ENCODE data around the gene DERA. TPM values are rescaled to one million over a fixed set of nuclear protein-coding genes. Genes with fewer than 3 reads are reported as not detected.

The DERA gene
- total and polyA plus RNA-seq, 2 experiments from 2014 or later, result 57.2 to 64.7 TPM

- Histone ChIP-seq H3K27ac (no peak overlapping the region), H4K20me1 (ENCODE audit: insufficient read depth, poor library complexity, severe bottlenecking) (no peaks in the 10 kb centered on the region), H3K79me2 (no peaks in the 10 kb centered on the region), H3K4me3 (no peak overlapping the region), H3K4me1 (ENCODE audit: insufficient read depth) (no peaks in the 10 kb centered on the region), H3K9me2 (replicated peaks; ENCODE audit: insufficient read depth) (no peaks in the 10 kb centered on the region), H3K9me3 (ENCODE audit: low read depth) (no peaks in the 10 kb centered on the region), H2AFZ (no peak overlapping the region), H3K4me2 (no peak overlapping the region), H3K36me3 (replicated peaks; ENCODE audit: insufficient read depth, low read depth) (no peaks in the 10 kb centered on the region), H3K27me3 (no peaks in the 10 kb centered on the region)
- 93% methylated on average over 3 of the region's 3 CpGs for WGBS (ENCODE audit: low lambda C conversion rate, missing lambda C conversion rate)
- no peak for DNase-seq (ENCODE audit: low spot score)
- TF ChIP-seq EZH2phosphoT487 (IDR thresholded peaks at IDR 0.05; ENCODE audit: low read depth, severe bottlenecking, unreplicated experiment) (no peak), CTCF (IDR thresholded peaks at IDR 0.05; ENCODE audit: poor library complexity) (no peak), EZH2 (IDR thresholded peaks at IDR 0.05; ENCODE audit: borderline replicate concordance) (no peak)
These were observed 105.6 kb downstream of the DERA start for GRCh38 chr12:16016748-16017147.

GRCh38 chr12:16018306-16018705, 107.2 kb downstream of the DERA start:
- H3K27me3 ChIP-seq, result no peaks in the 10 kb centered on the region
- H3K9me2 ChIP-seq (replicated peaks; ENCODE audit: insufficient read depth), result no peaks in the 10 kb centered on the region
- peaks cover 12% of the 10 kb centered on the region for H3K4me1 ChIP-seq (ENCODE audit: insufficient read depth)
- H3K4me3 ChIP-seq, result no peak overlapping the region
- no peaks in the 10 kb centered on the region for H4K20me1 ChIP-seq (ENCODE audit: insufficient read depth, poor library complexity, severe bottlenecking)
- no peaks in the 10 kb centered on the region for H3K9me3 ChIP-seq (ENCODE audit: low read depth)
- H3K4me2 ChIP-seq, result no peak overlapping the region
- H2AFZ ChIP-seq, result no peak overlapping the region
- TF ChIP-seq CTCF (IDR thresholded peaks at IDR 0.05; ENCODE audit: poor library complexity) (no peak), EZH2phosphoT487 (IDR thresholded peaks at IDR 0.05; ENCODE audit: low read depth, severe bottlenecking, unreplicated experiment) (no peak), EZH2 (IDR thresholded peaks at IDR 0.05; ENCODE audit: borderline replicate concordance) (no peak)
- H3K79me2 ChIP-seq, result no peaks in the 10 kb centered on the region
- no peak for DNase-seq (ENCODE audit: low spot score)
- no peaks in the 10 kb centered on the region for H3K36me3 ChIP-seq (replicated peaks; ENCODE audit: insufficient read depth, low read depth)
- no peak overlapping the region for H3K27ac ChIP-seq
- 98% methylated on average over 2 of the region's 2 CpGs for WGBS (ENCODE audit: low lambda C conversion rate, missing lambda C conversion rate)

DNA sequence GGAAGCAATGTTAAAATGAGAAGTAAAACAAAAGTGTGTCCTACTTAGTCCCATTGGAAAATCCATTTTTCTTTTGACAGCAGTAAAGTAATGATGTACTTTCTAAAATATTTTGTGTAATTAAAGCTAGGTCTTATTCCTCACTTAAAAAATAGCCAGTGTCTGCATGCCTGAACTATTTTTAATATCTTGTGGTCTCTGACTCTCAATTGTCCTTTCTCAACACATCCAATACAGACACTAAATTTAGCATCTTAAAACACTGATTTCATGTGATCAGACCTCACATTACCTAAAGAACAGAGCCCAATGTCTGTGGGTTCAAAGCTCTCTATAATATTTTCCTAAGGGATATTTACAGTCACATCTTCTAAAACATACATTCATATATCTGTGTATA, 108.0 kb downstream of the DERA start:
- H3K79me2 ChIP-seq, result no peaks in the 10 kb centered on the region
- no peak overlapping the region for H3K4me3 ChIP-seq
- no peak overlapping the region for H2AFZ ChIP-seq
- H3K27ac ChIP-seq, result no peak overlapping the region
- no peaks in the 10 kb centered on the region for H3K27me3 ChIP-seq
- TF ChIP-seq EZH2 (IDR thresholded peaks at IDR 0.05; ENCODE audit: borderline replicate concordance) (no peak), EZH2phosphoT487 (IDR thresholded peaks at IDR 0.05; ENCODE audit: low read depth, severe bottlenecking, unreplicated experiment) (no peak), CTCF (IDR thresholded peaks at IDR 0.05; ENCODE audit: poor library complexity) (no peak)
- no peaks in the 10 kb centered on the region for H3K36me3 ChIP-seq (replicated peaks; ENCODE audit: insufficient read depth, low read depth)
- no peak for DNase-seq (ENCODE audit: low spot score)
- H3K9me2 ChIP-seq (replicated peaks; ENCODE audit: insufficient read depth), result no peaks in the 10 kb centered on the region
- H3K4me1 ChIP-seq (ENCODE audit: insufficient read depth), result peaks cover 12% of the 10 kb centered on the region
- H3K9me3 ChIP-seq (ENCODE audit: low read depth), result no peaks in the 10 kb centered on the region
- no peaks in the 10 kb centered on the region for H4K20me1 ChIP-seq (ENCODE audit: insufficient read depth, poor library complexity, severe bottlenecking)
- no peak overlapping the region for H3K4me2 ChIP-seq

- TF ChIP-seq CTCF (IDR thresholded peaks at IDR 0.05; ENCODE audit: poor library complexity) (no peak), EZH2 (IDR thresholded peaks at IDR 0.05; ENCODE audit: borderline replicate concordance) (no peak), EZH2phosphoT487 (IDR thresholded peaks at IDR 0.05; ENCODE audit: low read depth, severe bottlenecking, unreplicated experiment) (no peak)
- peaks cover 12% of the 10 kb centered on the region for H3K4me1 ChIP-seq (ENCODE audit: insufficient read depth)
- no peak overlapping the region for H3K27ac ChIP-seq
- no peak overlapping the region for H2AFZ ChIP-seq
- WGBS (ENCODE audit: low lambda C conversion rate, missing lambda C conversion rate), result 100% methylated on average over 2 of the region's 2 CpGs
- H3K9me3 ChIP-seq (ENCODE audit: low read depth), result no peaks in the 10 kb centered on the region
- H3K9me2 ChIP-seq (replicated peaks; ENCODE audit: insufficient read depth), result no peaks in the 10 kb centered on the region
- H3K4me3 ChIP-seq, result no peak overlapping the region
- H4K20me1 ChIP-seq (ENCODE audit: insufficient read depth, poor library complexity, severe bottlenecking), result no peaks in the 10 kb centered on the region
- H3K36me3 ChIP-seq (replicated peaks; ENCODE audit: insufficient read depth, low read depth), result no peaks in the 10 kb centered on the region
- H3K27me3 ChIP-seq, result no peaks in the 10 kb centered on the region
- no peak overlapping the region for H3K4me2 ChIP-seq
- DNase-seq (ENCODE audit: low spot score), result no peak
- H3K79me2 ChIP-seq, result no peaks in the 10 kb centered on the region
These were observed 108.9 kb downstream of the DERA start for GRCh38 chr12:16020031-16020430.

Measured in hepatocyte (in vitro differentiated cells).